HepG2 (cell line): ENCODE measurements around the gene RIT2. TPM values are rescaled to one million over a fixed set of nuclear protein-coding genes. Genes with fewer than 3 reads are reported as not detected.

ENCODE experiments used
- ATAC-seq: fragments of 200-7000 bp; cut with Tn5 transposase; 3 replicates; pipeline ENCODE4 v1.9.1; 2020; ENCODE audit warnings: mild to moderate bottlenecking, moderate library complexity
- BruUV-seq: library from RNA; stranded (reverse); fragments of 400-500 nt; replicated peaks from 2 replicates; lab custom pipeline; 2021; lab: Mats Ljungman, UMichigan
- CTCF ChIA-PET: fragments of 300-600 bp; formaldehyde crosslinking; extraction: SDS; loops from one replicate; lab custom pipeline; 2021; ENCODE audit warnings: low total read pairs, inconsistent platforms, low intra/inter-chr PET ratio; lab: Yijun Ruan, JAX
- POLR2A ChIA-PET: fragments of 350-600 bp; sonication (Branson Sonifier 250); formaldehyde crosslinking; loops from one replicate; lab custom pipeline; 2020; ENCODE audit warnings: antibody characterized with exemption, inconsistent platforms; lab: Yijun Ruan, JAX
- DNase-seq: peaks from one replicate; pipeline ENCODE4 v3.0.0-alpha.2; 2015; ENCODE audit warnings: low spot score
- FAIRE-seq: peaks from 3 replicates; lab custom pipeline; 2011; peaks lifted over from hg19 to GRCh38; lab: Jason Lieb, UNC
- H2AFZ ChIP-seq: one replicate; pipeline ENCODE4 v1.6.1; 2011; ENCODE audit warnings: low read length, inconsistent platforms
- H3K27ac ChIP-seq: fragments of 300-600 bp; 3 replicates; pipeline ENCODE4 v1.8.0; 2011; ENCODE audit warnings: mixed run types, mild to moderate bottlenecking, mixed read lengths, low read length, inconsistent platforms; ENCODE audit not compliant: insufficient read depth; ENCODE audit errors: extremely low read length
- H3K27me3 ChIP-seq, 2 experiments: fragments of 200-600 bp in 1 of 2; 2 replicates in 1 of 2; 3 replicates in 1 of 2; pipeline versions ENCODE4 v1.6.0 to v1.8.0; 2011; ENCODE audit warnings: low read length in 2 of 2, mild to moderate bottlenecking in 2 of 2, moderate library complexity in 2 of 2, inconsistent platforms in 1 of 2; ENCODE audit not compliant: insufficient read depth in 2 of 2, control insufficient read depth in 1 of 2
- H3K36me3 ChIP-seq, 2 experiments: fragments of 200-600 bp in 1 of 2; replicated peaks in 1 of 2; 2 replicates in 1 of 2; 3 replicates in 1 of 2; pipeline versions ENCODE4 v1.5.1 to v1.8.0; 2011; ENCODE audit warnings: low read length in 2 of 2, inconsistent platforms in 1 of 2; ENCODE audit not compliant: insufficient read depth in 2 of 2, control insufficient read depth in 1 of 2
- H3K4me1 ChIP-seq: 2 replicates; pipeline ENCODE4 v1.5.1; 2012; ENCODE audit warnings: low read length, inconsistent platforms; ENCODE audit not compliant: insufficient read depth
- H3K4me2 ChIP-seq: 2 replicates; pipeline ENCODE4 v1.6.0; 2011; ENCODE audit warnings: low read depth, low read length, inconsistent platforms
- H3K4me3 ChIP-seq, 3 experiments: fragments of 200-600 bp in 1 of 3; sonication (generic), shearing (Covaris generic) in 1 of 3; replicated peaks in 1 of 3; 2 replicates each; pipeline ENCODE4 v1.5.1; 2011 to 2016; ENCODE audit warnings: low read length in 3 of 3, inconsistent platforms in 2 of 3, low read depth in 2 of 3, mild to moderate bottlenecking in 2 of 3, control low read depth in 1 of 3, mixed read lengths in 1 of 3; ENCODE audit not compliant: insufficient read depth in 1 of 3
- H3K79me2 ChIP-seq: one replicate; pipeline ENCODE4 v1.6.1; 2011; ENCODE audit warnings: low read length, inconsistent platforms; ENCODE audit not compliant: insufficient read depth
- H3K9ac ChIP-seq: 2 replicates; pipeline ENCODE4 v1.6.0; 2011; ENCODE audit warnings: mild to moderate bottlenecking, low read depth, low read length, inconsistent platforms; ENCODE audit not compliant: insufficient read depth
- H3K9me3 ChIP-seq: 2 replicates; pipeline ENCODE4 v1.5.1; 2012; ENCODE audit warnings: mild to moderate bottlenecking, low read length
- H4K20me1 ChIP-seq: 2 replicates; pipeline ENCODE4 v1.6.0; 2011; ENCODE audit warnings: inconsistent platforms, mild to moderate bottlenecking, low read length, moderate library complexity; ENCODE audit not compliant: insufficient read depth
- DNMT1 ChIP-seq: sonication (generic); formaldehyde crosslinking; IDR thresholded peaks from 2 replicates; pipeline ENCODE4 v1.5.1; 2020; ENCODE audit warnings: mild to moderate bottlenecking, missing genetic modification reagents
- JUN ChIP-seq: sonication (generic); formaldehyde crosslinking; IDR thresholded peaks from 2 replicates; pipeline ENCODE4 v1.4.0; 2020; ENCODE audit warnings: mild to moderate bottlenecking, missing genetic modification reagents
- KDM5A ChIP-seq: fragments of 200-600 bp; sonication (generic); IDR thresholded peaks from 2 replicates; pipeline ENCODE4 v1.7.0; 2018; ENCODE audit warnings: antibody characterized with exemption, mild to moderate bottlenecking, low read length, borderline replicate concordance
- MED1 ChIP-seq: sonication (generic); formaldehyde crosslinking; IDR thresholded peaks from 2 replicates; pipeline ENCODE4 v1.4.0; 2020; ENCODE audit warnings: missing genetic modification reagents
- MED8 ChIP-seq: sonication (generic); formaldehyde crosslinking; IDR thresholded peaks from 2 replicates; pipeline ENCODE4 v1.8.1; 2023; ENCODE audit warnings: mild to moderate bottlenecking, missing genetic modification reagents; ENCODE audit not compliant: insufficient replicate concordance
- MTF2 ChIP-seq: sonication (generic); formaldehyde crosslinking; IDR thresholded peaks from 2 replicates; pipeline ENCODE4 v1.5.0; 2020; ENCODE audit warnings: missing genetic modification reagents, borderline replicate concordance
- PHF20 ChIP-seq: sonication (generic); formaldehyde crosslinking; IDR thresholded peaks from 2 replicates; pipeline ENCODE4 v1.5.0; 2020; ENCODE audit warnings: mild to moderate bottlenecking, missing genetic modification reagents
- SRSF1 ChIP-seq: fragments of 200-400 bp; formaldehyde crosslinking; optimal IDR thresholded peaks from 2 replicates; pipeline ENCODE3; 2017; ENCODE audit warnings: mild to moderate bottlenecking, low read depth, low read length, moderate library complexity
- TOE1 ChIP-seq: sonication (generic); formaldehyde crosslinking; IDR thresholded peaks from 2 replicates; pipeline ENCODE4 v1.4.0; 2020; ENCODE audit warnings: mild to moderate bottlenecking, missing genetic modification reagents
- U2AF1 ChIP-seq: fragments of 200-400 bp; formaldehyde crosslinking; optimal IDR thresholded peaks from 2 replicates; pipeline ENCODE3; 2017; ENCODE audit warnings: mild to moderate bottlenecking, low read depth, low read length
- ZBTB20 ChIP-seq: sonication (generic); formaldehyde crosslinking; IDR thresholded peaks from 2 replicates; pipeline ENCODE4 v1.8.1; 2023; ENCODE audit warnings: missing genetic modification reagents, low read depth, mild to moderate bottlenecking, borderline replicate concordance
- ZC3H13 ChIP-seq: sonication (generic); formaldehyde crosslinking; IDR thresholded peaks from 2 replicates; pipeline ENCODE4 v1.8.1; 2023; ENCODE audit warnings: mild to moderate bottlenecking, missing genetic modification reagents, moderate library complexity
- ZNF589 ChIP-seq: sonication (generic); formaldehyde crosslinking; conservative IDR thresholded peaks from 2 replicates; pipeline ENCODE4 v1.8.0; 2022; ENCODE audit warnings: mild to moderate bottlenecking, moderate library complexity, missing genetic modification reagents
- ZNF616 ChIP-seq: sonication (generic); formaldehyde crosslinking; IDR thresholded peaks from 2 replicates; pipeline ENCODE4 v1.5.0; 2020; ENCODE audit warnings: low read depth, mild to moderate bottlenecking, missing genetic modification reagents
- ZNF672 ChIP-seq: sonication (generic); formaldehyde crosslinking; IDR thresholded peaks from 2 replicates; pipeline ENCODE4 v1.8.1; 2022; ENCODE audit warnings: missing genetic modification reagents
- ZNF710 ChIP-seq: sonication (generic); formaldehyde crosslinking; IDR thresholded peaks from 2 replicates; pipeline ENCODE4 v1.5.0; 2020; ENCODE audit warnings: mild to moderate bottlenecking, missing genetic modification reagents, borderline replicate concordance
- in situ Hi-C: cut with HindIII; loops from 2 replicates; pipeline ENCODE4 v1.10.0; 2017; ENCODE audit warnings: low pct_unique_long_range_greater_than_20kb; ENCODE audit not compliant: extremely low pct_ligation_motif_present
- intact Hi-C: fragments of 100-400 bp; cut with micrococcal nuclease; formaldehyde crosslinking; loops from one replicate; pipeline ENCODE4 v1.10.0; 2022; ENCODE audit not compliant: unreplicated experiment
- polyA plus RNA-seq, 8 experiments: library from polyadenylated mRNA; depleted of rRNA in 3 of 8; stranded (reverse) in 7 of 8; unstranded in 1 of 8; fragments of >200 nt; fragmentation: Illumina TruSeq in 4 of 8; extraction: Trizol in 4 of 8; gene quantifications; 2 replicates each; pipeline versions ENCODE4 v1.2.1 to v1.2.3, GENCODE V29; 2011 to 2016; ENCODE audit warnings: low read depth in 4 of 8, missing spikeins in 1 of 8, mixed read lengths in 1 of 8; ENCODE audit not compliant: insufficient read depth in 1 of 8
- total RNA-seq, 5 experiments: library from RNA; depleted of rRNA; stranded (reverse); fragments of >200 nt; fragmentation: Illumina TruSeq; extraction: Trizol; gene quantifications; 2 replicates each; pipeline ENCODE4 v1.2.3, GENCODE V29; 2016; ENCODE audit warnings: low read depth in 1 of 5
- TF ChIP-seq, protein P1 (sequence below), 2 experiments: fragments of 450-650 bp in 1 of 2; sonication (generic) in 1 of 2; formaldehyde crosslinking; IDR thresholded peaks; 2 replicates each; pipeline versions ENCODE4 v1.5.0 to v1.8.0; 2020 to 2022; ENCODE audit warnings: mild to moderate bottlenecking in 1 of 2, missing genetic modification reagents in 1 of 2
- TF ChIP-seq, protein P2 (sequence below): conservative IDR thresholded peaks from 2 replicates; pipeline ENCODE4 v1.6.1; 2018; ENCODE audit warnings: missing genetic modification reagents

The RIT2 gene
- total and polyA plus RNA-seq, 2 of the 13 experiments (the other 11 are each of a cell fraction or from before 2014, with no cell fraction given) = not detected

- H3K4me1 ChIP-seq = no peaks in the 10 kb centered on the region
- H2AFZ ChIP-seq = no peak overlapping the region
- H3K4me3 ChIP-seq = no peak overlapping the region
- ChIA-PET CTCF (no interaction called here), POLR2A (no interaction called here)
- FAIRE-seq = no peak
- intact Hi-C loops (no loop called here), in situ Hi-C loops (no loop called here)
- H3K27me3 ChIP-seq = no peaks in the 10 kb centered on the region
- H3K27ac ChIP-seq = no peak overlapping the region
- no peaks in the 10 kb centered on the region for H4K20me1 ChIP-seq
- no peaks in the 10 kb centered on the region for H3K79me2 ChIP-seq
- BruUV-seq = no TSS peak
- TF ChIP-seq ZNF616 (CRISPR knock-in tag) (no peak), KDM5A (no peak), TOE1 (CRISPR knock-in tag) (no peak), ZNF710 (CRISPR knock-in tag) (no peak), DNMT1 (CRISPR knock-in tag) (no peak), MED1 (CRISPR knock-in tag) (no peak), MTF2 (no peak), U2AF1 (no peak), PHF20 (CRISPR knock-in tag) (no peak), MED8 (CRISPR knock-in tag) (no peak), ZNF589 (CRISPR knock-in tag) (no peak), ZC3H13 (CRISPR knock-in tag) (no peak), JUN (CRISPR knock-in tag) (no peak), ZBTB20 (CRISPR knock-in tag) (no peak), SRSF1 (no peak), ZNF672 (no peak)
- TF ChIP-seq, protein P1, sequence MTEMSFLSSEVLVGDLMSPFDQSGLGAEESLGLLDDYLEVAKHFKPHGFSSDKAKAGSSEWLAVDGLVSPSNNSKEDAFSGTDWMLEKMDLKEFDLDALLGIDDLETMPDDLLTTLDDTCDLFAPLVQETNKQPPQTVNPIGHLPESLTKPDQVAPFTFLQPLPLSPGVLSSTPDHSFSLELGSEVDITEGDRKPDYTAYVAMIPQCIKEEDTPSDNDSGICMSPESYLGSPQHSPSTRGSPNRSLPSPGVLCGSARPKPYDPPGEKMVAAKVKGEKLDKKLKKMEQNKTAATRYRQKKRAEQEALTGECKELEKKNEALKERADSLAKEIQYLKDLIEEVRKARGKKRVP (CRISPR knock-in tag; IDR thresholded peaks at IDR 0.05) = no peak
- TF ChIP-seq, protein P2, sequence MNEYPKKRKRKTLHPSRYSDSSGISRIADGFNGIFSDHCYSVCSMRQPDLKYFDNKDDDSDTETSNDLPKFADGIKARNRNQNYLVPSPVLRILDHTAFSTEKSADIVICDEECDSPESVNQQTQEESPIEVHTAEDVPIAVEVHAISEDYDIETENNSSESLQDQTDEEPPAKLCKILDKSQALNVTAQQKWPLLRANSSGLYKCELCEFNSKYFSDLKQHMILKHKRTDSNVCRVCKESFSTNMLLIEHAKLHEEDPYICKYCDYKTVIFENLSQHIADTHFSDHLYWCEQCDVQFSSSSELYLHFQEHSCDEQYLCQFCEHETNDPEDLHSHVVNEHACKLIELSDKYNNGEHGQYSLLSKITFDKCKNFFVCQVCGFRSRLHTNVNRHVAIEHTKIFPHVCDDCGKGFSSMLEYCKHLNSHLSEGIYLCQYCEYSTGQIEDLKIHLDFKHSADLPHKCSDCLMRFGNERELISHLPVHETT = no peak
- H3K9me3 ChIP-seq = peaks cover 3% of the 10 kb centered on the region; the same call in 1 of the 2 replicates
- no peak overlapping the region for H3K9ac ChIP-seq
- no peak for ATAC-seq
- no peak for DNase-seq
- no peak overlapping the region for H3K4me2 ChIP-seq
- no peaks in the 10 kb centered on the region for H3K36me3 ChIP-seq
These were observed 343.5 kb downstream of the RIT2 start for GRCh38 chr18:42771936-42772335.
